BLaER1 treated with 17β-estradiol and CSF1 and Interleukin-3, amounts not matched to agents 10 nM and 100 nM (cell line): ENCODE data around the gene AKR7A2.

ENCODE experiments used
- H3K27ac ChIP-seq, 11 experiments: shearing (Covaris generic); formaldehyde crosslinking; 2 replicates each; pipeline ENCODE4 v1.8.1; 2022
- H3K27me3 ChIP-seq, 11 experiments: shearing (Covaris generic); formaldehyde crosslinking; 2 replicates each; pipeline ENCODE4 v1.8.1; 2022
- H3K36me3 ChIP-seq, 11 experiments: shearing (Covaris generic); formaldehyde crosslinking; 2 replicates each; pipeline ENCODE4 v1.8.1; 2022
- H3K4me1 ChIP-seq, 10 experiments: shearing (Covaris generic); formaldehyde crosslinking; 2 replicates each; pipeline ENCODE4 v1.8.1; 2022
- H3K4me2 ChIP-seq, 11 experiments: shearing (Covaris generic); formaldehyde crosslinking; 2 replicates each; pipeline ENCODE4 v1.8.1; 2022
- H3K4me3 ChIP-seq, 10 experiments: shearing (Covaris generic); formaldehyde crosslinking; 2 replicates each; pipeline ENCODE4 v1.8.1; 2022
- H3K9ac ChIP-seq, 11 experiments: shearing (Covaris generic); formaldehyde crosslinking; 2 replicates each; pipeline ENCODE4 v1.8.1; 2022
- H3K9me3 ChIP-seq, 11 experiments: shearing (Covaris generic); formaldehyde crosslinking; replicated peaks in 1 of 11; 2 replicates each; pipeline ENCODE4 v1.8.1; 2022
- H4K20me1 ChIP-seq, 11 experiments: shearing (Covaris generic); formaldehyde crosslinking; 2 replicates each; pipeline ENCODE4 v1.8.1; 2022
- Cebpa-rat ChIP-seq, 11 experiments: shearing (Covaris generic); IDR thresholded peaks; 2 replicates each; pipeline ENCODE4 v1.8.1; 2022

AKR7A2 gene

GRCh38 chr1:19325368-19325957 lies 13.5 kb upstream of the AKR7A2 start:
- H3K4me3 ChIP-seq: no peak overlapping the region
- peak overlapping the region in 6 of 11 experiments; percentile 15 to 53 (median 31); a peak in 3 of 22 replicates for H3K9ac ChIP-seq
- no peak for TF ChIP-seq Cebpa-rat (IDR thresholded peaks at IDR 0.05)
- peak overlapping the region; percentile 32 to 99 (median 76); a peak in 21 of 22 replicates for H3K4me2 ChIP-seq
- no peaks in the 10 kb centered on the region for H3K27me3 ChIP-seq
- H3K9me3 ChIP-seq: no peaks in the 10 kb centered on the region
- peaks cover 3 to 80% (median 22%) of the 10 kb centered on the region in 11 experiments; a peak in 18 of 22 replicates for H3K36me3 ChIP-seq
- H3K27ac ChIP-seq: peak overlapping the region in 5 of 11 experiments; percentile 34 to 64 (median 45); a peak in 8 of 22 replicates
- H3K4me1 ChIP-seq: peaks cover 50 to 68% (median 66%) of the 10 kb centered on the region in 10 experiments
- peaks cover 0 to 71% (median 20%) of the 10 kb centered on the region in 11 experiments; a peak in 12 of 22 replicates for H4K20me1 ChIP-seq

GRCh38 chr1:19324665-19324990 lies 12.7 kb upstream of the AKR7A2 start:
- TF ChIP-seq Cebpa-rat (IDR thresholded peaks at IDR 0.05): no peak
- Histone ChIP-seq H4K20me1 (peaks cover 0 to 71% (median 20%) of the 10 kb centered on the region in 11 experiments; a peak in 12 of 22 replicates), H3K9ac (no peak overlapping the region), H3K4me3 (no peak overlapping the region), H3K27me3 (no peaks in the 10 kb centered on the region), H3K27ac (no peak overlapping the region), H3K36me3 (peaks cover 3 to 84% (median 22%) of the 10 kb centered on the region in 11 experiments; a peak in 18 of 22 replicates), H3K4me1 (peaks cover 51 to 76% (median 74%) of the 10 kb centered on the region in 10 experiments), H3K9me3 (no peaks in the 10 kb centered on the region), H3K4me2 (peak overlapping the region; percentile 22 to 99 (median 74); a peak in 20 of 22 replicates)

DNA sequence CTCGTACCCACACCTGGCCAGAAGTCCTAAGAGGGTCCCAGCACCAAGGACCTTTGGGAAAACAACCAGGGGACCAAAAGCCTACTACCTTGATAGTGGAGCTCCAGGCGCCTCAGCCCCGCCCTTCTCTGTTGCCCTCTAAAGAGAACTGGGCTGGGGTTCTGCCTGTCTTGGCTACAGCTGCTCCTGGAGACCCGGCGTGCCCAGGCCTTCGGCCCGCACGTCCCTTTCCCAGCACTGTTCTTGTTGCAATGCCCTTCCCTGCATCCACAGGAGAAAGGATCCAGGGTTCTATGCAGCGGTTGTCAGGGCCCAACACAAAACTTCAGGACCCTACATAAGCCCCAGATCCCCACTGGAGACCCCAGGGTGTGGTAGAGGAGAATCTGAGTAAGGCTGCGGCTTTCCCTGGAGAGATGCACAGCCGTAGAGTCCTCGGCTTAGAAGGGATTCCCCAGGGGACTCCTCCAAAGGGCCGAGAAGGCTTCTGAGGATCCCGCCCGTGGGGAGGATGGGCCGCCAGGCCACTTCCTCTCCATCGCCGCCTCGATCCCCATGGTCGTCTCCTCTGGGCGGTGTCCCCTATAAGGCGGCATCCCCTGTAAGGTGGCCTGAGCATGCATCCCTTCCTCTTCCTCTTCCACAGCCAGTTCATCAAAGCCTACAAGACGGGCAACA lies 12.2 kb upstream of the AKR7A2 start:
- Histone ChIP-seq H3K27me3 (no peaks in the 10 kb centered on the region), H3K36me3 (peaks cover 3 to 84% (median 22%) of the 10 kb centered on the region in 11 experiments; a peak in 17 of 22 replicates), H3K27ac (no peak overlapping the region), H4K20me1 (peaks cover 0 to 76% (median 20%) of the 10 kb centered on the region in 11 experiments; a peak in 12 of 22 replicates), H3K4me2 (peak overlapping the region; percentile 22 to 99 (median 74); a peak in 21 of 22 replicates), H3K4me3 (no peak overlapping the region), H3K4me1 (peaks cover 56 to 81% (median 79%) of the 10 kb centered on the region in 10 experiments), H3K9me3 (no peaks in the 10 kb centered on the region), H3K9ac (no peak overlapping the region)
- no peak for TF ChIP-seq Cebpa-rat (IDR thresholded peaks at IDR 0.05)

- H3K4me1 ChIP-seq: peaks cover 72 to 98% (median 95%) of the 10 kb centered on the region in 10 experiments
- H4K20me1 ChIP-seq: peaks cover 0 to 91% (median 20%) of the 10 kb centered on the region in 11 experiments; a peak in 13 of 22 replicates
- H3K4me3 ChIP-seq: no peak overlapping the region
- no peaks in the 10 kb centered on the region for H3K9me3 ChIP-seq
- peak overlapping the region in 4 of 11 experiments; percentile 18 to 52 (median 28); a peak in 2 of 22 replicates for H3K9ac ChIP-seq
- peak overlapping the region in 4 of 11 experiments; percentile 1 to 19 (median 10); a peak in 3 of 22 replicates for H3K27ac ChIP-seq
- TF ChIP-seq Cebpa-rat (IDR thresholded peaks at IDR 0.05): no peak
- peak overlapping the region; percentile 32 to 99 (median 62) for H3K4me2 ChIP-seq
- H3K36me3 ChIP-seq: peaks cover 0 to 85% (median 18%) of the 10 kb centered on the region in 11 experiments; a peak in 17 of 22 replicates
- H3K27me3 ChIP-seq: no peaks in the 10 kb centered on the region
These were observed 10.5 kb upstream of the AKR7A2 start for GRCh38 chr1:19322481-19322880.

DNA sequence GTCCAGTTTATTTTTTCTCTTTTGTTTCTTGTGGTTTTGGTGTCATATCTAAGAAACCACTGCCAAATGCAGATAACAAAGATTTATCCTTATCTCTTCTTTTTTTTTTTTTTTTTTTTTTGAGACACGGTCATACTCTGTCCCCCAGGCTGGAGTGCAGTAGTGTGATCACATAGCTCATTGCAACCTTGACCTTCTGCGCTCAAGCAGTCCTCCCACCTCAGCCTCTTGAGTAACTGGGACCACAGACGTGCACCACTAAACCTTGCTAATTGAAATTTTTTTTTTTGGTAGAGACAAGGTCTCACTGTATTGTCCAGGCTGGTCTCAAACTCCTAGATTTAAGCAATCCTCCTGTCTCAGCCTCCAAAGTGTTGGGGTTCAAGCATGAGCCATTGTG lies 9.1 kb upstream of the AKR7A2 start:
- peak overlapping the region in 8 of 11 experiments; percentile 16 to 100 (median 59); a peak in 12 of 22 replicates for H3K4me2 ChIP-seq
- no peaks in the 10 kb centered on the region for H3K9me3 ChIP-seq
- H3K9ac ChIP-seq: no peak overlapping the region
- no peak overlapping the region for H3K4me3 ChIP-seq
- H3K4me1 ChIP-seq: peaks cover 81 to 100% (median 98%) of the 10 kb centered on the region in 10 experiments
- H3K27me3 ChIP-seq: no peaks in the 10 kb centered on the region
- H3K27ac ChIP-seq: no peak overlapping the region
- no peak for TF ChIP-seq Cebpa-rat (IDR thresholded peaks at IDR 0.05)
- H4K20me1 ChIP-seq: peaks cover under 1 to 94% (median 25%) of the 10 kb centered on the region in 11 experiments; a peak in 15 of 22 replicates
- H3K36me3 ChIP-seq: peaks cover 0 to 75% (median 18%) of the 10 kb centered on the region in 11 experiments; a peak in 16 of 22 replicates

- Histone ChIP-seq H4K20me1 (peaks cover 0 to 94% (median 27%) of the 10 kb centered on the region in 11 experiments; a peak in 16 of 22 replicates), H3K36me3 (peaks cover 0 to 56% (median 18%) of the 10 kb centered on the region in 11 experiments; a peak in 15 of 22 replicates), H3K4me3 (peak overlapping the region in 1 of 10 experiments; percentile 35; a peak in 2 of 20 replicates), H3K27ac (peak overlapping the region in 8 of 11 experiments; percentile 24 to 83 (median 66); a peak in 13 of 22 replicates), H3K4me2 (peak overlapping the region; percentile 29 to 100 (median 97)), H3K9me3 (no peaks in the 10 kb centered on the region), H3K9ac (peak overlapping the region in 3 of 11 experiments; percentile 46 to 54 (median 51); a peak in 5 of 22 replicates), H3K27me3 (no peaks in the 10 kb centered on the region), H3K4me1 (peaks cover 82 to 100% (median 98%) of the 10 kb centered on the region in 10 experiments)
- TF ChIP-seq Cebpa-rat (IDR thresholded peaks at IDR 0.05): no peak
These were observed 7.3 kb upstream of the AKR7A2 start for GRCh38 chr1:19319196-19319595.

DNA sequence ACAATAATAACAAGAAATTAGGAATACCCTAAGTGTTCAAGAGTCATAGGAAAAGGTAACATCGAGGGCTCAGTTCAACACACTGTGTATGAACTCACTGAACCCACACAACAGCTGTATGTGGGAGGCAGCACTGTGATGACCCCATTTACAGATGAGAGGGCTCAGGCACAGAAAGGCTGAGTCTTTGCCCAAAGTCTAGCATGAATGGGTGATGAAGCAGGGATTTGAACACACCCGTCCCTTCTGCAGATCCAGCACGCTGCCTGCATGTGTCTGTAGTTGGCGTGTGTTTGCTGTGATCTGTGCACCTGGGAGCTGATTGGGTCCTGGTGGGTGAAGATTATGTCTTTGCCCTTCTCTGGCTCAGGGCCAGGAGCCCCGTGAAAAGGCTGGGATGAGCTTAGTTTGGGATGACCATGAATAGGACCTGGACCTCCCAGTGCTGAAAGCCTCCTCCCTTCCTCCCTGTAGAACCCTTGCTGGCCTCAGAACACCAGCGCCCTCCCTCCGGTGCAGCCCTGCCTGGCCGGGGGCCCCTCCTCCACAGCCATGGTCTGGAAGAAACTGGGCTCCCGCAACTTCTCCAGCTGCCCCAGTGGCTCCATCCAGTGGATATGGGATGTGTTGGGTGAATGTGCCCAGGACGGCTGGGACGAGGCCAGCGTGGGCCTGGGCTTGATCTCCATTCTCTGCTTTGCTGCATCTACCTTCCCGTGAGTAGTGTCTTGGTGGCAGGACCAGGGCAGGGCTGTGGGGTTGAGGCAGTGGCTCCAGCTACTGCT lies 5.4 kb upstream of the AKR7A2 start:
- peak overlapping the region in 9 of 11 experiments; percentile 0 to 49 (median 18); a peak in 10 of 22 replicates for H3K9ac ChIP-seq
- H3K36me3 ChIP-seq: peaks cover 0 to 40% (median 9%) of the 10 kb centered on the region in 11 experiments; a peak in 14 of 22 replicates
- peak overlapping the region; percentile 91 to 100 (median 99) for H3K4me2 ChIP-seq
- no peaks in the 10 kb centered on the region for H3K27me3 ChIP-seq
- no peak for TF ChIP-seq Cebpa-rat (IDR thresholded peaks at IDR 0.05)
- no peaks in the 10 kb centered on the region for H3K9me3 ChIP-seq
- peaks cover 0 to 86% (median 29%) of the 10 kb centered on the region in 11 experiments; a peak in 17 of 22 replicates for H4K20me1 ChIP-seq
- H3K4me3 ChIP-seq: peak overlapping the region in 1 of 10 experiments; percentile 12; a peak in 2 of 20 replicates
- H3K4me1 ChIP-seq: peaks cover 78 to 100% (median 99%) of the 10 kb centered on the region in 10 experiments
- peak overlapping the region in 8 of 11 experiments; percentile 24 to 83 (median 70); a peak in 14 of 22 replicates for H3K27ac ChIP-seq
